HuH-7.5 (cell line): ENCODE measurements around the gene NUTM1.
"Not testable (repeated sequence)": the region's sequence is repeated elsewhere in the genome, so short reads cannot be mapped to it uniquely, and the experiment has no call there.

ENCODE experiments used
- DNase-seq: peaks from one replicate; pipeline ENCODE4 v3.0.0; 2011; ENCODE audit warnings: low spot score

NUTM1 gene

GRCh38 chr15:34337557-34338306, 5.4 kb upstream of the NUTM1 start, which contains the start of gene SLC12A6:
TSS of gene SLC12A6 (minus strand) at chr15:34337781. CDS start at chr15:34336680, 1,101 bp downstream.
- peak; percentile 76 for DNase-seq

DNA sequence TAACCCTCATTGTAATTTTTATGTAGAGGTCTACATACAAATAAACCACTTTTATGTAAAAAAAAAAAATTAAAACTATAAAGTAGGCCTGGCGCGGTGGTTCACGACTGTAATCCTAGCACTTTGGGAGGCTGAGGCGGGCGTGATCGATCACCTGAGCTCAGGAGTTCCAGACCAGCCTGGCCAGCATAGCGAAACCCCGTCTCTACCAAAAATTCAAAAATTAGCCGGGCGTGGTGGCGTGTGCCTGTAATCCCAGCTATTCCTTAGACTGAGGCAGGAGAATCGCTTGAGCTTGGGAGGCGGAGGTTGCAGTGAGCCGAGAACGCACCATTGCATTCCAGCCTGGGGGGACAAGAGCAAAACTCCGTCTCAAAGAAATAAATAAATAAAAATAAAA, 4.8 kb upstream of the NUTM1 start:
- no peak for DNase-seq

DNA sequence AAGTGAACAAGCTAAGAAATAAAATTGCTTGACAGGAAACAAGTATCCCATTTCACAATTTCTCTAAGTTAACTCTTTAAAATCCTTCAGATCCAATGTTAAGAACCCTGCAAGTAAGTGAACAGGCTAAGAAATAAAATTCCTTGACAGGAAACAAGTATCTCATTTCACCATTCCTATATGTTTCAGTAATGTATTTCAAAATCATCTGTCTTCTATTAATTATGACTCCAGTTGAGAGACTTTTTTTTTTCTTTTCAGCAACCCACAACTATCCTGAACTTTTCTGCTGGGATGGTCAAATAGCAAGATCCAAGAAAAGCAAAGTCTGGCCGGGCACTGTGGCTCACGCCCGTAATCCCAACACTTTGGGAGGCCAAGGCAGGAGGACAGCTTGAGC, 3.2 kb upstream of the NUTM1 start:
- no peak for DNase-seq

- DNase-seq = no peak
Measured at GRCh38 chr15:34341381-34342212, 1.5 kb upstream of the NUTM1 start.

- not testable (repeated sequence) for DNase-seq
Measured at GRCh38 chr15:34342213-34342736, 840 bp upstream of the NUTM1 start.

DNA sequence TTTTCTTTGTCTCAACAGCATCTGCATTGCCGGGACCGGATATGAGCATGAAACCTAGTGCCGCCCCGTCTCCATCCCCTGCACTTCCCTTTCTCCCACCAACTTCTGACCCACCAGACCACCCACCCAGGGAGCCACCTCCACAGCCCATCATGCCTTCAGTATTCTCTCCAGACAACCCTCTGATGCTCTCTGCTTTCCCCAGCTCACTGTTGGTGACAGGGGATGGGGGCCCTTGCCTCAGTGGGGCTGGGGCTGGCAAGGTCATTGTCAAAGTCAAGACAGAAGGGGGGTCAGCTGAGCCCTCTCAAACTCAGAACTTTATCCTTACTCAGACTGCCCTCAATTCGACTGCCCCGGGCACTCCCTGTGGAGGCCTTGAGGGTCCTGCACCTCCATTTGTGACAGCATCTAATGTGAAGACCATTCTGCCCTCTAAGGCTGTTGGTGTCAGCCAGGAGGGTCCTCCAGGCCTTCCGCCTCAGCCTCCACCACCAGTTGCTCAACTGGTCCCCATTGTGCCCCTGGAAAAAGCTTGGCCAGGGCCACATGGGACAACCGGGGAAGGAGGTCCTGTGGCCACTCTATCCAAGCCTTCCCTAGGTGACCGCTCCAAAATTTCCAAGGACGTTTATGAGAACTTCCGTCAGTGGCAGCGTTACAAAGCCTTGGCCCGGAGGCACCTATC, 5.0 kb downstream of the NUTM1 start:
- DNase-seq = no peak

- no peak for DNase-seq
Measured at GRCh38 chr15:34348735-34349300, 5.7 kb downstream of the NUTM1 start.

GRCh38 chr15:34349769-34350168, 6.7 kb downstream of the NUTM1 start:
- DNase-seq = no peak

DNA sequence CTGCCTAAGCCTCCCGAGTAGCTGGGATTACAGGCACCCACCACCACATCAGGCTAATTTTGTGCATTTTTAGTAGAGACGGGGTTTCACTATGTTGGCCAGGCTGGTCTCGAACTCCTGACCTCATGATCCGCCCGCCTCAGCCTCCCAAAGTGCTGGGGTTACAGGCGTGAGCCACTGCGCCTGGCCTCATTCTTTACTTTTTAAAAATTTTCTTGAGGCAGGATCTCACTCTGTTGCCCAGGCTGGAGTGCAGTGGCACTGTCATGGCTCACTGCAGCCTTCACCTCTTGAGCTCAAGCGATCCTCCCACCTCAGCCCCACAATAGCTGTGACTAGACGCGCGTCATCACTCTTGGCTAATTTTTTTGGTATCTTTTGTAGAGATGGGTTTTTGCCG, 9.9 kb downstream of the NUTM1 start:
- not testable (repeated sequence) for DNase-seq

DNA sequence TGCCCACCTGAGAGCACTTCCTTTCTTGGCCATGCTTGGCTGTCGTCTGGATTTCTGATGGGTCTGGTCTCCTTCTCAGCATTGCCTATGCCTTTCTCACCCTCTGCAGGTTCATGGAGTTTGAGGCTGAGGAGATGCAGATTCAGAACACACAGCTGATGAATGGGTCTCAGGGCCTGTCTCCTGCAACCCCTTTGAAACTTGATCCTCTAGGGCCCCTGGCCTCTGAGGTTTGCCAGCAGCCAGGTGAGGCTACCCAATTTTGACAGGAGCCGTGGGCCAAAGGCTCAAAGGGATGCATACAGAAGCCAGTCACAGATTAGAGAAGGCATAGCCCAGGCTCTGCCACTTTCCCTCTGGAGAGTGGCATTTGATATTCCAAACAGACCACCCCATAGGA, 10.5 kb downstream of the NUTM1 start:
- no peak for DNase-seq

GRCh38 chr15:34354286-34354685, 11.2 kb downstream of the NUTM1 start:
- no peak for DNase-seq

- DNase-seq = no peak
Measured at GRCh38 chr15:34355241-34355640, 12.1 kb downstream of the NUTM1 start.

GRCh38 chr15:34357653-34358052, 14.5 kb downstream of the NUTM1 start:
- no peak for DNase-seq

GRCh38 chr15:34358367-34358766, 15.3 kb downstream of the NUTM1 start:
- DNase-seq = peak; percentile 24

GRCh38 chr15:34358948-34359347, 15.8 kb downstream of the NUTM1 start:
- no peak for DNase-seq

- DNase-seq = no peak
Measured at GRCh38 chr15:34359416-34359815, 16.3 kb downstream of the NUTM1 start.

DNA sequence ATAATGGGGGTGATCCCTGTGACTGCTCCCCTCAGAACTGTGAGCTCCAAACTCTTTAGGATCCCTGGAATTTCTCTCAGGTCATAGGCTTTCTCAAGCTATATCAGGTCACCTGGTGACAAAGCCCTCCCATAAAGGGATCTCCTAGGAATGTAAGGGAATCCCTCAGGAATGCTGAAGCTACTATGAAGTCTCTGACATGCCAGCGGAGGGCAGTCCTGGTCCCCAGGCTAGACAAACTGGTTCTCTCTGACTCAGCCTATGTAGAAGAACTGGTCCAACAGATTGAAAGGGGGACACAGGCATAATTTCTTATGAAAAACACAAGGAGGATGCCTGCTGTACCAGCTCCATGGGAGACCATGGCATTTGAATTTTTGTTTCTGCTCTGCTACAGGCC, 17.2 kb downstream of the NUTM1 start:
- DNase-seq = peak; percentile 22

DNA sequence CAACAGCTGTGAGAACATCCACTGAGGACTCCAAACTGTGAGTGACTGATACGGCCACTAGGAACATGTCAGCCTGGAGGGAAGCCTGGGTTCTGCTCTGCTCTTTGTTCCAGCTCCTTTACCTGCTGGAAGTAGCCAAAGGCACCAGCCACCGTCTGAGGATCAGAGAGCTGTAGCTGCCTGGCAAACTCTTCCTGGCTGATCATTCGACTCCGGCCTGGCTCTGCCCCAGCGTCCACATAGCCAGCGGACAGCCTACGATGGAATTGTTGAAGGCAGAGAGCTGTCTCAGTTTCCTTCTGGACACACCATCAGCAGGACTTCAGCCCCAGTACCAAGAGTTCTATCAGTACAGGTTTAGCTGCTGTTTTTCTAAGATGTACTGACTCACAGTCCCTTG, 18.2 kb downstream of the NUTM1 start:
- DNase-seq = no peak

DNA sequence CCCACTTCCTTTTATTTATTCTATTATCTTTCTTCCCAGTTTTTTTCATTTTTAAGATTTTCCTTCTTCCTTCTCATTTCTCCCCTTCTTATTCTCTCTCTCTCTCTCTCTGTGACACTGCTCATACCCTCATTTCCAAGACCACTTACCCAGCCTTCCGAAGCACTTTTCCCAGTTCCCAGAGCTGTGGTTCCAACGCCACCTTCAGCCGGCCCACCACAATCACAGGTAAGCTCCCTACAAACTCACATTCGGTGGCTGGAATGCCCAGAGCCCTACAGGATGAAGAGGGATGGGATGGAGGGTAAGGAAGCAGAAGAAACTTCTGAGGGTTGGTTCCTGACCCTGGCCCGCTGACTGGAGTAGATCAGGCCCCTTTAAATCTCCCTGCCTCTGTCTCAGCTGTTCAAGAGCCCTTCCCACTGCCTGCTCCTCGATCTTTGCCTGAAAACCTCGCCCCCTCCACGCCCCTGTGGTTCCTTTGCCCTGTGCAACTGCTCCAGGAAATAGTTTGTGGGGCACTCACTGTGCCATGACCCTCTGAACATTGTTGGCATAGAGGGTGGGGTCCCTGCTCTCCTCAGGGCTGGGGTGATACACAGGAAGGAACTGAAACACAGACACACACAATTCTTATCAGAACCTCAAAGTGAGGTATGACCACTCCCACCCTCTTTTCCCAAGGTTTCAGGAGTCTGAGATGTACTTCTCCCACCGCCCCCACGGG, 19.1 kb downstream of the NUTM1 start:
- DNase-seq = no peak

- no peak for DNase-seq
Measured at GRCh38 chr15:34364041-34364440, 20.9 kb downstream of the NUTM1 start.

- DNase-seq = no peak
Measured at GRCh38 chr15:34365091-34365825, 22.1 kb downstream of the NUTM1 start.
